Endothelial cell of umbilical vein (primary cell): ENCODE data around the gene COG5. TPM values are rescaled to one million over a fixed set of nuclear protein-coding genes. Genes with fewer than 3 reads are reported as not detected.

Source experiments
- BruUV-seq: library from RNA; stranded (reverse); fragments of 400-500 nt; replicated peaks from 2 replicates; lab custom pipeline; 2021; lab: Mats Ljungman, UMichigan
- CTCF ChIA-PET: fragments of 300-600, 350-600 bp; sonication (Branson Sonifier 250); formaldehyde crosslinking; loops from one replicate; lab custom pipeline; 2021; ENCODE audit warnings: antibody characterized with exemption, inconsistent platforms; lab: Charles Lee
- POLR2A ChIA-PET: fragments of 300-600, 350-600 bp; sonication (Branson Sonifier 250); formaldehyde crosslinking; loops from one replicate; lab custom pipeline; 2021; ENCODE audit warnings: antibody characterized with exemption, inconsistent platforms; lab: Charles Lee
- DNase-seq: peaks from one replicate; pipeline ENCODE4 v3.0.0-alpha.2; 2011; ENCODE audit warnings: low read depth, low spot score
- FAIRE-seq: peaks from 2 replicates; lab custom pipeline; 2011; peaks lifted over from hg19 to GRCh38; lab: Jason Lieb, UNC
- H2AFZ ChIP-seq: 2 replicates; pipeline ENCODE4 v1.6.0; 2012; ENCODE audit warnings: low read depth, low read length, control low read depth, inconsistent platforms
- H3K27ac ChIP-seq: 2 replicates; pipeline ENCODE4 v1.5.1; 2011; ENCODE audit warnings: low read depth, mild to moderate bottlenecking, control low read depth, low read length, moderate library complexity; ENCODE audit not compliant: insufficient read depth
- H3K27me3 ChIP-seq, 2 experiments: 2 replicates each; pipeline versions ENCODE4 v1.6.0 to v1.6.1; 2011; ENCODE audit warnings: low read length in 2 of 2, mixed read lengths in 1 of 2; ENCODE audit not compliant: control insufficient read depth in 2 of 2, insufficient read depth in 2 of 2
- H3K36me3 ChIP-seq, 2 experiments: 2 replicates in 1 of 2; 3 replicates in 1 of 2; pipeline ENCODE4 v1.5.1; 2011; ENCODE audit warnings: low read length in 2 of 2, mild to moderate bottlenecking in 1 of 2, moderate library complexity in 1 of 2; ENCODE audit not compliant: control insufficient read depth in 2 of 2, insufficient read depth in 2 of 2; ENCODE audit errors: extremely low read depth in 1 of 2
- H3K4me1 ChIP-seq: 3 replicates; pipeline ENCODE4 v1.5.1; 2011; ENCODE audit warnings: mild to moderate bottlenecking, low read length; ENCODE audit not compliant: control insufficient read depth, insufficient read depth; ENCODE audit errors: extremely low read depth
- H3K4me2 ChIP-seq: 2 replicates; pipeline ENCODE4 v1.6.1; 2011; ENCODE audit warnings: low read length, control low read depth, mixed read lengths; ENCODE audit not compliant: insufficient read depth
- H3K4me3 ChIP-seq, 3 experiments: fragments of 200-600 bp in 1 of 3; sonication (generic), shearing (Covaris generic) in 1 of 3; replicated peaks in 1 of 3; 2 replicates each; pipeline ENCODE4 v1.5.1; 2011 to 2016; ENCODE audit warnings: control low read depth in 3 of 3, low read length in 3 of 3, mild to moderate bottlenecking in 2 of 3, inconsistent platforms in 1 of 3, low read depth in 1 of 3, moderate library complexity in 1 of 3; ENCODE audit not compliant: insufficient read depth in 1 of 3
- H3K79me2 ChIP-seq: 2 replicates; pipeline ENCODE4 v1.6.0; 2012; ENCODE audit warnings: low read length, inconsistent platforms; ENCODE audit not compliant: control insufficient read depth, insufficient read depth
- H3K9ac ChIP-seq: replicated peaks from 2 replicates; pipeline ENCODE3; 2011; ENCODE audit warnings: low read length, control low read depth; ENCODE audit not compliant: insufficient read depth; ENCODE audit errors: extremely low read depth
- H3K9me1 ChIP-seq: replicated peaks from 3 replicates; pipeline ENCODE4 v1.6.0; 2011; ENCODE audit warnings: mild to moderate bottlenecking, low read length; ENCODE audit not compliant: control insufficient read depth, insufficient read depth; ENCODE audit errors: extremely low read depth
- H3K9me3 ChIP-seq: replicated peaks from 2 replicates; pipeline ENCODE4 v1.5.1; 2012; ENCODE audit warnings: low read length, inconsistent platforms; ENCODE audit not compliant: control insufficient read depth, insufficient read depth
- H4K20me1 ChIP-seq: replicated peaks from 2 replicates; pipeline ENCODE3; 2011; ENCODE audit warnings: mild to moderate bottlenecking, low read length; ENCODE audit not compliant: control insufficient read depth, insufficient read depth; ENCODE audit errors: extremely low read depth
- EZH2 ChIP-seq: IDR thresholded peaks from 2 replicates; pipeline ENCODE4 v1.6.1; 2012; ENCODE audit warnings: borderline replicate concordance, low read depth, mild to moderate bottlenecking, moderate library complexity, low read length, inconsistent platforms; ENCODE audit not compliant: severe bottlenecking
- FOS ChIP-seq: IDR thresholded peaks from 2 replicates; pipeline ENCODE4 v1.6.1; 2011; ENCODE audit warnings: mild to moderate bottlenecking, low read length, moderate library complexity, borderline replicate concordance; ENCODE audit not compliant: insufficient read depth
- GATA2 ChIP-seq: IDR thresholded peaks from 2 replicates; pipeline ENCODE4 v1.7.0; 2011; ENCODE audit warnings: low read depth, mild to moderate bottlenecking, moderate library complexity, mixed read lengths, low read length; ENCODE audit not compliant: insufficient read length, insufficient read depth
- JUN ChIP-seq: IDR thresholded peaks from 2 replicates; pipeline ENCODE4 v1.6.1; 2011; ENCODE audit warnings: borderline replicate concordance, low read depth; ENCODE audit not compliant: insufficient read length, insufficient read depth
- MYC ChIP-seq: IDR thresholded peaks from one replicate; pipeline ENCODE4 v1.6.1; 2011; ENCODE audit warnings: mild to moderate bottlenecking, low read depth, low read length
- POLR2A ChIP-seq: IDR thresholded peaks from 2 replicates; pipeline ENCODE4 v1.6.1; 2012; ENCODE audit warnings: low read depth, mild to moderate bottlenecking, control low read depth, low read length
- POLR2AphosphoS5 ChIP-seq: IDR thresholded peaks from 2 replicates; pipeline ENCODE4 v1.6.1; 2012; ENCODE audit warnings: low read depth, mild to moderate bottlenecking, control low read depth, low read length, moderate library complexity; ENCODE audit not compliant: insufficient read depth
- dilution Hi-C: fragments of 300-500 bp; cut with MboI; formaldehyde crosslinking; loops from one replicate; pipeline ENCODE4 v1.15.0; 2019; ENCODE audit warnings: low sequenced_read_pairs; ENCODE audit not compliant: extremely low pct_ligation_motif_present
- intact Hi-C: fragments of 100-400 bp; cut with micrococcal nuclease; formaldehyde crosslinking; loops from one replicate; pipeline ENCODE4 v1.10.0; 2022
- polyA plus RNA-seq, 4 experiments: library from polyadenylated mRNA; depleted of rRNA in 3 of 4; stranded (reverse) in 3 of 4; unstranded in 1 of 4; fragments of >200 nt; gene quantifications; 2 replicates each; pipeline versions ENCODE4 v1.2.1 to v1.2.3, GENCODE V29; 2011 to 2012; ENCODE audit warnings: missing spikeins in 1 of 4
- total RNA-seq: library from RNA; stranded (reverse); gene quantifications from 2 replicates; pipeline ENCODE4 v1.2.3, GENCODE V29; 2021
- TF ChIP-seq, protein P1 (sequence below), 2 donors: IDR thresholded peaks; 1 replicate in 1 of 2; 2 replicates in 1 of 2; pipeline ENCODE4 v1.5.1; 2011; ENCODE audit warnings: low read length in 2 of 2, mild to moderate bottlenecking in 2 of 2, moderate library complexity in 2 of 2, control low read depth in 1 of 2, inconsistent platforms in 1 of 2, low read depth in 1 of 2; ENCODE audit not compliant: insufficient read depth in 1 of 2; ENCODE audit errors: extremely low read depth in 1 of 2
- TF ChIP-seq, protein P2 (sequence below): IDR thresholded peaks from 2 replicates; pipeline ENCODE4 v1.6.1; 2011; ENCODE audit not compliant: insufficient read depth, insufficient read length

Gene COG5
- total and polyA plus RNA-seq, 2 donors (not counting 3 experiments of a cell fraction or from before 2014, with no cell fraction given), result 18.8 to 45.3 TPM

DNA sequence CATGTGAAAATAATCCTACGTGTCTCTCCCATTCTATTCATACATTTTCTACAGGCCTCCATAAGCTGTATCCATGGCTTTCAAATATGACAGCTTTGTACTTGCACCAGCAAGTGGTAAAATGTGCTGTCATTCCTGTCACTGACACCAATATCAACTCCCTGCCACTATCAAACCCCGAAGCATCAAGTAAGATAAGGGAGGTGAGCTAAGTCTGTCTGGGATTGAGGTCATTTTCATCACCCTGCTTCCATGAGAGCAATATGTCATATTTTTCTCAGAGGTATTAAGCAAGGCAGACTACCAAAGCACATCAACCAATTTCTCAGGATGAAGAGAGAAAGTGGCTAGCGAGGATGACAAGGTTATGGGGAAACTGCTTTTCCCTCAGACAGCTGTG is 82.8 kb downstream of the COG5 start:
- ChIA-PET POLR2A (no interaction called here), CTCF (interaction anchor here (2.2 kb wide), 1 partner anchor 10 kb away, joined by 11 read pairs; no protein-coding TSS in a partner anchor)
- intact Hi-C loops, result no loop called here
- Histone ChIP-seq H3K27me3 (no peaks in the 10 kb centered on the region), H3K9me3 (no peaks in the 10 kb centered on the region), H3K79me2 (no peaks in the 10 kb centered on the region), H3K4me2 (no peak overlapping the region), H3K27ac (no peak overlapping the region), H3K9ac (no peak overlapping the region), H3K36me3 (no peaks in the 10 kb centered on the region), H4K20me1 (no peaks in the 10 kb centered on the region), H3K4me3 (no peak overlapping the region), H3K9me1 (no peaks in the 10 kb centered on the region), H3K4me1 (no peaks in the 10 kb centered on the region), H2AFZ (no peak overlapping the region)
- FAIRE-seq, result no peak
- DNase-seq, result no peak
- BruUV-seq, result no TSS peak
- TF ChIP-seq GATA2 (no peak), EZH2 (no peak), MYC (no peak)
- dilution Hi-C loops, result no loop called here

- H3K4me3 ChIP-seq, result no peak overlapping the region
- H3K27me3 ChIP-seq, result no peaks in the 10 kb centered on the region
- H3K9ac ChIP-seq, result no peak overlapping the region
- ChIA-PET POLR2A (no interaction called here), CTCF (interaction anchor here (0.9 to 2.7 kb wide), 5 partner anchors 8 to 395 kb away, joined by 4 to 11 read pairs (median 4); no protein-coding TSS in a partner anchor)
- no peak overlapping the region for H2AFZ ChIP-seq
- no peak for DNase-seq
- H3K4me1 ChIP-seq, result no peaks in the 10 kb centered on the region
- no peaks in the 10 kb centered on the region for H3K9me1 ChIP-seq
- dilution Hi-C loops (no loop called here), intact Hi-C loops (no loop called here)
- H4K20me1 ChIP-seq, result no peaks in the 10 kb centered on the region
- no peak overlapping the region for H3K4me2 ChIP-seq
- H3K27ac ChIP-seq, result no peak overlapping the region
- no peak for FAIRE-seq
- H3K79me2 ChIP-seq, result no peaks in the 10 kb centered on the region
- TF ChIP-seq POLR2AphosphoS5 (no peak), MYC (no peak), POLR2A (no peak), EZH2 (no peak), JUN (no peak), FOS (no peak), GATA2 (no peak)
- TF ChIP-seq, protein P1, sequence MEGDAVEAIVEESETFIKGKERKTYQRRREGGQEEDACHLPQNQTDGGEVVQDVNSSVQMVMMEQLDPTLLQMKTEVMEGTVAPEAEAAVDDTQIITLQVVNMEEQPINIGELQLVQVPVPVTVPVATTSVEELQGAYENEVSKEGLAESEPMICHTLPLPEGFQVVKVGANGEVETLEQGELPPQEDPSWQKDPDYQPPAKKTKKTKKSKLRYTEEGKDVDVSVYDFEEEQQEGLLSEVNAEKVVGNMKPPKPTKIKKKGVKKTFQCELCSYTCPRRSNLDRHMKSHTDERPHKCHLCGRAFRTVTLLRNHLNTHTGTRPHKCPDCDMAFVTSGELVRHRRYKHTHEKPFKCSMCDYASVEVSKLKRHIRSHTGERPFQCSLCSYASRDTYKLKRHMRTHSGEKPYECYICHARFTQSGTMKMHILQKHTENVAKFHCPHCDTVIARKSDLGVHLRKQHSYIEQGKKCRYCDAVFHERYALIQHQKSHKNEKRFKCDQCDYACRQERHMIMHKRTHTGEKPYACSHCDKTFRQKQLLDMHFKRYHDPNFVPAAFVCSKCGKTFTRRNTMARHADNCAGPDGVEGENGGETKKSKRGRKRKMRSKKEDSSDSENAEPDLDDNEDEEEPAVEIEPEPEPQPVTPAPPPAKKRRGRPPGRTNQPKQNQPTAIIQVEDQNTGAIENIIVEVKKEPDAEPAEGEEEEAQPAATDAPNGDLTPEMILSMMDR (IDR thresholded peaks at IDR 0.05; ENCODE audit: extremely low read depth in 1 of 2, insufficient read depth in 1 of 2, low read depth in 1 of 2, low read length in 2 of 2), result no peak
- TF ChIP-seq, protein P2, sequence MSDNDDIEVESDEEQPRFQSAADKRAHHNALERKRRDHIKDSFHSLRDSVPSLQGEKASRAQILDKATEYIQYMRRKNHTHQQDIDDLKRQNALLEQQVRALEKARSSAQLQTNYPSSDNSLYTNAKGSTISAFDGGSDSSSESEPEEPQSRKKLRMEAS, result no peak
- no TSS peak for BruUV-seq
- H3K36me3 ChIP-seq, result no peaks in the 10 kb centered on the region
- no peaks in the 10 kb centered on the region for H3K9me3 ChIP-seq
Observed at GRCh38 chr7:107479303-107479702, 84.4 kb downstream of the COG5 start.
